SK-N-SH (cell line): Measurements from ENCODE around the gene AGBL2. TPM values are rescaled to one million over a fixed set of nuclear protein-coding genes. Genes with fewer than 3 reads are reported as not detected.

ENCODE experiments used
- CTCF ChIA-PET: fragments of 300-600, 350-600 bp; formaldehyde crosslinking; extraction: SDS; loops from one replicate; lab custom pipeline; 2021; lab: Yijun Ruan, JAX
- POLR2A ChIA-PET: fragments of 350-600 bp; sonication (Branson Sonifier 250); formaldehyde crosslinking; extraction: SDS; loops from one replicate; lab custom pipeline; 2020; ENCODE audit warnings: antibody characterized with exemption, inconsistent platforms; lab: Yijun Ruan, JAX
- DNase-seq: peaks from one replicate; pipeline ENCODE4 v3.0.0; 2012
- H2AFZ ChIP-seq: fragments of 200-600 bp; sonication (generic); 2 replicates; pipeline ENCODE4 v1.8.1; 2016; ENCODE audit warnings: antibody characterized with exemption, mild to moderate bottlenecking, low read depth
- H3F3A ChIP-seq: fragments of 200-600 bp; sonication (generic); replicated peaks from 2 replicates; pipeline ENCODE3; 2016; ENCODE audit warnings: antibody characterized with exemption, mild to moderate bottlenecking; ENCODE audit not compliant: insufficient read depth
- H3K27ac ChIP-seq, 2 experiments: fragments of 200-500 bp in 1 of 2; fragments of 200-600 bp in 1 of 2; sonication (Bioruptor generic) in 1 of 2; sonication (generic), shearing (Covaris generic) in 1 of 2; 2 replicates each; pipeline versions ENCODE4 v1.5.1 to v1.6.1; 2014 to 2016; ENCODE audit warnings: low read depth in 2 of 2, inconsistent platforms in 1 of 2, low read length in 1 of 2, mild to moderate bottlenecking in 1 of 2, mixed read lengths in 1 of 2
- H3K27me3 ChIP-seq: fragments of 200-600 bp; sonication (generic), shearing (Covaris generic); 2 replicates; pipeline ENCODE4 v1.6.1; 2016; ENCODE audit warnings: mixed run types; ENCODE audit not compliant: insufficient read depth
- H3K36me3 ChIP-seq, 2 experiments: fragments of 200-500 bp in 1 of 2; fragments of 200-600 bp in 1 of 2; sonication (Bioruptor generic) in 1 of 2; sonication (generic) in 1 of 2; replicated peaks in 1 of 2; 2 replicates each; pipeline versions ENCODE3 to v1.5.1; 2014 to 2016; ENCODE audit warnings: low read length in 1 of 2, mild to moderate bottlenecking in 1 of 2; ENCODE audit not compliant: insufficient read depth in 2 of 2, control insufficient read depth in 1 of 2
- H3K4me1 ChIP-seq, 2 experiments: fragments of 200-500 bp in 1 of 2; fragments of 200-600 bp in 1 of 2; sonication (Bioruptor generic) in 1 of 2; sonication (generic), shearing (Covaris generic) in 1 of 2; 2 replicates each; pipeline versions ENCODE4 v1.5.1 to v1.6.1; 2014 to 2016; ENCODE audit warnings: low read depth in 1 of 2, low read length in 1 of 2, mixed run types in 1 of 2; ENCODE audit not compliant: insufficient read depth in 2 of 2, control insufficient read depth in 1 of 2
- H3K4me2 ChIP-seq: fragments of 200-600 bp; sonication (generic), shearing (Covaris generic); 2 replicates; pipeline ENCODE4 v1.6.1; 2017; ENCODE audit warnings: mixed run types
- H3K4me3 ChIP-seq, 2 experiments: fragments of 200-500 bp in 1 of 2; fragments of 200-600 bp in 1 of 2; sonication (Bioruptor generic) in 1 of 2; sonication (generic), shearing (Covaris generic) in 1 of 2; 2 replicates each; pipeline versions ENCODE4 v1.5.1 to v1.8.1; 2014 to 2016; ENCODE audit warnings: low read depth in 2 of 2, inconsistent platforms in 1 of 2, low read length in 1 of 2, mild to moderate bottlenecking in 1 of 2, mixed read lengths in 1 of 2, moderate library complexity in 1 of 2
- H3K79me2 ChIP-seq: fragments of 200-600 bp; sonication (generic); 2 replicates; pipeline ENCODE4 v1.8.1; 2017; ENCODE audit warnings: mild to moderate bottlenecking; ENCODE audit not compliant: insufficient read depth
- H3K9ac ChIP-seq: fragments of 200-600 bp; sonication (generic); 2 replicates; pipeline ENCODE4 v1.6.1; 2017; ENCODE audit warnings: mixed run types
- H3K9me2 ChIP-seq: fragments of 200-600 bp; sonication (generic); 2 replicates; pipeline ENCODE4 v1.6.1; 2017; ENCODE audit warnings: mixed run types
- H3K9me3 ChIP-seq: fragments of 200-600 bp; sonication (generic); 2 replicates; pipeline ENCODE4 v1.6.1; 2017; ENCODE audit warnings: mixed run types, mild to moderate bottlenecking, moderate library complexity
- H4K20me1 ChIP-seq: fragments of 200-600 bp; sonication (generic); 2 replicates; pipeline ENCODE4 v1.6.1; 2017; ENCODE audit warnings: mild to moderate bottlenecking, mixed run types; ENCODE audit not compliant: insufficient read depth
- FOSL2 ChIP-seq: IDR thresholded peaks from 2 replicates; pipeline ENCODE4 v1.4.0; 2012; ENCODE audit warnings: low read depth, mild to moderate bottlenecking, moderate library complexity, borderline replicate concordance
- FOXJ3 ChIP-seq: sonication (generic); formaldehyde crosslinking; IDR thresholded peaks from 2 replicates; pipeline ENCODE4 v1.5.1; 2020; ENCODE audit warnings: mild to moderate bottlenecking, missing genetic modification reagents
- FOXM1 ChIP-seq: IDR thresholded peaks from 2 replicates; pipeline ENCODE4 v1.4.0; 2012; ENCODE audit warnings: low read depth, mild to moderate bottlenecking
- IRF3 ChIP-seq: fragments of 150-350 bp; IDR thresholded peaks from 2 replicates; pipeline ENCODE4 v1.6.1; 2016; ENCODE audit warnings: mild to moderate bottlenecking, low read depth, low read length
- JUND ChIP-seq: IDR thresholded peaks from 2 replicates; pipeline ENCODE4 v1.4.0; 2012
- MAX ChIP-seq: IDR thresholded peaks from 2 replicates; pipeline ENCODE4 v1.4.0; 2012; ENCODE audit warnings: low read depth
- MXI1 ChIP-seq: IDR thresholded peaks from 2 replicates; pipeline ENCODE4 v1.6.1; 2012; ENCODE audit warnings: mild to moderate bottlenecking, low read depth, low read length, improper control_type of control experiment
- NRF1 ChIP-seq: IDR thresholded peaks from 2 replicates; pipeline ENCODE4 v1.6.1; 2012; ENCODE audit warnings: low read depth, mild to moderate bottlenecking, low read length
- PBX3 ChIP-seq: IDR thresholded peaks from 2 replicates; pipeline ENCODE4; 2012
- RFX5 ChIP-seq: IDR thresholded peaks from 2 replicates; pipeline ENCODE4 v1.6.1; 2012; ENCODE audit warnings: mild to moderate bottlenecking, improper control_type of control experiment, low read length
- RXRA ChIP-seq: IDR thresholded peaks from 2 replicates; pipeline ENCODE4 v1.4.0; 2012; ENCODE audit warnings: low read depth, mild to moderate bottlenecking, borderline replicate concordance
- SMC3 ChIP-seq: IDR thresholded peaks from 2 replicates; pipeline ENCODE4 v1.6.1; 2012; ENCODE audit warnings: low read depth, low read length, improper control_type of control experiment
- TCF12 ChIP-seq: IDR thresholded peaks from 2 replicates; pipeline ENCODE4 v1.4.0; 2012
- USF1 ChIP-seq: IDR thresholded peaks from 2 replicates; pipeline ENCODE4 v1.4.0; 2012; ENCODE audit warnings: low read depth, borderline replicate concordance
- WGBS: methylation state at CpG from one replicate; pipeline ENCODE4 v1.1.6; 2017; ENCODE audit warnings: low lambda C conversion rate; 5-methylcytosine and 5-hydroxymethylcytosine counted together
- polyA plus RNA-seq, 3 experiments: library from polyadenylated mRNA; depleted of rRNA; stranded (reverse); fragments of >200 nt; gene quantifications; 2 replicates each; pipeline ENCODE4 v1.2.3, GENCODE V29; 2012

Gene AGBL2
- polyA plus RNA-seq, 1 of the 3 experiments (the other 2 are of a cell fraction), result 5.5 TPM

- ChIA-PET POLR2A (no interaction called here), CTCF (interaction anchor here (0.7 kb wide), 1 partner anchor 49 kb away, joined by 3 read pairs; no protein-coding TSS in a partner anchor)
- no peaks in the 10 kb centered on the region for H3F3A ChIP-seq
- H3K9me2 ChIP-seq, result no peaks in the 10 kb centered on the region
- TF ChIP-seq PBX3, result no peak
- WGBS, result 52% methylated on average over 2 of the region's 2 CpGs
- H3K4me2 ChIP-seq, result no peak overlapping the region
- H3K79me2 ChIP-seq, result no peaks in the 10 kb centered on the region
- H2AFZ ChIP-seq, result no peak overlapping the region
- DNase-seq, result no peak
- H4K20me1 ChIP-seq, result no peaks in the 10 kb centered on the region
- no peaks in the 10 kb centered on the region for H3K9me3 ChIP-seq
- no peak overlapping the region for H3K4me3 ChIP-seq
- no peaks in the 10 kb centered on the region for H3K27me3 ChIP-seq
- no peaks in the 10 kb centered on the region for H3K36me3 ChIP-seq
- no peak overlapping the region for H3K9ac ChIP-seq
- H3K4me1 ChIP-seq, result no peaks in the 10 kb centered on the region
- no peak overlapping the region for H3K27ac ChIP-seq
Observed at GRCh38 chr11:47691979-47692378, 23.2 kb downstream of the AGBL2 start.

GRCh38 chr11:47689480-47689879 lies 25.7 kb downstream of the AGBL2 start:
- POLR2A ChIA-PET, result no interaction called here
- Histone ChIP-seq H2AFZ (no peak overlapping the region), H3F3A (no peaks in the 10 kb centered on the region), H3K9me3 (no peaks in the 10 kb centered on the region), H3K27me3 (no peaks in the 10 kb centered on the region), H3K4me1 (no peaks in the 10 kb centered on the region), H3K4me2 (no peak overlapping the region), H3K79me2 (no peaks in the 10 kb centered on the region), H3K27ac (no peak overlapping the region), H3K9me2 (no peaks in the 10 kb centered on the region), H3K36me3 (no peaks in the 10 kb centered on the region), H3K4me3 (no peak overlapping the region), H4K20me1 (no peaks in the 10 kb centered on the region), H3K9ac (no peak overlapping the region)
- CTCF ChIA-PET, result no interaction called here
- 85% methylated on average over 5 of the region's 5 CpGs for WGBS
- TF ChIP-seq MAX (no peak), FOXM1 (no peak), SMC3 (no peak), FOXJ3 (no peak), USF1 (no peak), NRF1 (no peak), MXI1 (no peak), RFX5 (no peak), IRF3 (no peak), TCF12 (no peak), RXRA (no peak), FOSL2 (no peak), JUND (no peak)
- no peak for DNase-seq
